ENCODE measurements around the gene VNN1.
"Not testable (repeated sequence)": the region's sequence is repeated elsewhere in the genome, so short reads cannot be mapped to it uniquely, and the experiment has no call there.

Gene VNN1

GRCh38 chr6:132725471-132725870 is 11.6 kb upstream of the VNN1 start:
- DNase-seq = no peak

GRCh38 chr6:132719736-132720448 is 6.0 kb upstream of the VNN1 start:
- no peak for DNase-seq

DNA sequence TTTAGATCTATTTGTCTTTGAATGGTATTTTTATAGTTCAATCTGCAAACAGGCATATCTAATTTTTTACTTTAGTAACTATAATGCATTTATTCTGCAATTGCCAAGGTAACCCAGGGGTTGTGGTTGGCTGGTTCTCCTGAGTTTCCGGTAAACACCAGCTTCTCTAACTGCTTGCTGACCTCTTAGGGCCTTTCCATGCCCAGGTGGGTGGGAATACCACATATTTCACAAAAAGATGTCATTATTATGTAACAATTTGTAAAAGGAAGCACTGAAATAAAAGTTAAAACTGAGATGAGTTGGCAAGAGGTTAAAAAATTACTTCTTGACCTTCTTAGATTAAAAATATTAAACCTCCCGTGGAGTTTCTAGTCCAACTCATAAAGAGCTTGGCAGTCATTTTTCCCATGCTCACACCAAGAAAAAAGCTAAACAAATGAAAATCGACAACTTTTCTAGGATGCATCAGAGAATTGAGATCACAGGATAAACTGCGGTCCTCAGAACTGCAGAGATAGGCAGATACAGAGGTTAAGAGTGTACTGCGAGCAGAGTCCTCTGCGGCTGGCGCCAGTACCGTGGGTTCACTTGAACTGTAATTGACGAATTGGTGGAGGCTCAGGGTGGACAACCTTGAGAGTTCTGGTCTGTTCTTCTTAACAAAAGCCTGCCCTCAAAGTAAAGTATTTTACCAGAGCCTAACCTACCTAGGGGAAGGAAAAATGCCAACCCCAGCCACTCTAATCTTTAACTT is 2.2 kb upstream of the VNN1 start:
- no peak for DNase-seq

DNA sequence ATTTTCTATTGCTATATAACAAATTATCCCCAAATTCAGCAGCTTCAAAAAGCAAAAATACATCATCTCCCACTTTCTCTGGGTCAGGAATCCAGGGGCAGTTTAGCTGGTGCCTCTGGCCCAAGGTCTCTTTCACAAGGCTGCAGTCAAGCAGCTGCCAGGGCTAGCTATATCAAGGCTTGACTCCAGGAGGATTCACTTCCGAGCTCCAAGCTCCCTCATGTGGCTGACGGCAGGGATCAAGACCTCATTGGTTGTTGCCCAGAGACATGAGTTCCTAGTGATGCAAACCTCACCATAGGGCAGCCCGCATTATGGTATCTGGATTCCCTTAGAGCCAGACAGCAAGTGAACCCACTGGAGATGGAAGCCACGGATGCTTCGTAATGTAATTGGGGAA is 1.3 kb upstream of the VNN1 start:
- DNase-seq = peak; percentile 33

- no peak for DNase-seq
Measured at GRCh38 chr6:132714160-132714559, 305 bp upstream of the VNN1 start.

GRCh38 chr6:132712366-132712765 is 1.5 kb downstream of the VNN1 start:
- DNase-seq = no peak

- peak; percentile 4 for DNase-seq
Measured at GRCh38 chr6:132708771-132709170, 5.1 kb downstream of the VNN1 start.

DNA sequence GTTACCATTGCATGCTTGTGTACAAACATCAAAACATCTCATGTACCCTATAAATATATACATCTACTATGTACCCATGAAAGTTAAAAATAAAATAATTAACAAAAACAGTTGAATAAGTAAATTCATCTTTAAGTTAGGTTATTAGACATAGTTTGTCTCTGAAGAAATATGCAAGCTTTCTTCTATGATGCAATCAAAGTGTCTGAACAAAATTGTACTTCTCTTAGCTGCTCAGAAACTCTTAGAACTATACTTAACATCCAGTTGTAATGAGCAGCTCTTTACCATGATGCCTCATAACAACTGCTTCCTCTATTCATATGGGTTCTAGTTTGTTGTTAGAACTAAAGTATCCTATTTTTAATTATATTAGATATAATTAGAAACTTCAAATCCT is 5.9 kb downstream of the VNN1 start:
- DNase-seq = no peak

- DNase-seq = not testable (repeated sequence)
Measured at GRCh38 chr6:132706756-132707155, 7.1 kb downstream of the VNN1 start.

DNA sequence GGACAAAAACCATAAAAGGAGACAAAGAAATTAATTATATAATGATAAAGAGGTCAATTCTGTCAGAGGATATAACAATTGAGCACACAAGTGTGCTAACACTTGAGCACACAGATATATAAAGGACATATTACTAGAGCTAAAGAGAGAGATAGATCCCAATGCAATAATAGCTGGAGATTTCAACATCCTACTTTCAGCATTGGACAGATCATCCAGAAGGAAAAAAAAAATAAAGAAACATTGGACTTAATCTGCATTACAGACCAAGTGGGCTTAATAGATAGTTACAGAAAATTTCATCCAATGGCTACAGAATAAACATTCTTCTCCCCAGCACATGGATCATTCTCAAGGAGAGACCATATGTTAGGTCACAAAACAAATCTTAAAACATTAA is 9.9 kb downstream of the VNN1 start:
- DNase-seq = no peak

DNA sequence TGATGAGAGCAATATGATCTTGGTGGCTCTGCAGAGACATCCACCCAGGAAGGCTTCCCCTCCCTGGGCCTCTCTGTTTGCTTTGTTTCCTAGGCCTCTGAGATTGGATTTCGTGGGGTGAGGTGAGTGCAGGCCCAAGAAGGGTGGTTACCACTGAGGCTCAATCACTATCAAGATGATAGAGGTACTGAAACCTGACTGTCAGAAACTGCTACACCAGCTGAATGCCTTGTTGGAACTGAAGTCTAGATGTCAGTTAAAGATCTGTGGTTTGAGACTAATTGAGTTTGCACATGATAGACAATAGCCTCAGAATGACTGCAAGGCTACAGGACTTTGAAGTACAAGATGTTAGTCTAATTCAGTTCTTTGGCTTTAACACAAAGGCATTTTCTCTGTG is 15.2 kb downstream of the VNN1 start:
- DNase-seq = no peak

- DNase-seq = no peak
Measured at GRCh38 chr6:132695773-132696172, 18.1 kb downstream of the VNN1 start.

DNA sequence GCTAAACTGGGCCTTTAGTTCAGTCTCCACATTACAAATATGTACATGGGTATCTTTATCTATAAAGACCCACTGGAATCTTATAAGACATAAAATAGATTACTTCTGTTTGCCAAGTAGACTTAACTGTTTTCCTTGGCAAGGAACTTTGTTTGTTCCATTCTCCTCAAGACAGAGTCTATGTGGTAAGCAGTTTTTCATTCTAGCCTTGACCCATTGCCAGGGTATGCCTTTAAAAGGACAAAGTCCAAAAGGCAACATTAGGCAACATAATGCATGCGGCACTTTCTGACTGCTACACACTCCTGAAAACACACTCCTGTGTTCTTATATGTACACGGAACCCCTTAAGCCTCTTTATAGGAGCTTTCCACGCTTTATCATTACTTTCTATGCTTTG is 20.4 kb downstream of the VNN1 start:
- no peak for DNase-seq

GRCh38 chr6:132690678-132691077 is 23.2 kb downstream of the VNN1 start:
- no peak for DNase-seq

DNA sequence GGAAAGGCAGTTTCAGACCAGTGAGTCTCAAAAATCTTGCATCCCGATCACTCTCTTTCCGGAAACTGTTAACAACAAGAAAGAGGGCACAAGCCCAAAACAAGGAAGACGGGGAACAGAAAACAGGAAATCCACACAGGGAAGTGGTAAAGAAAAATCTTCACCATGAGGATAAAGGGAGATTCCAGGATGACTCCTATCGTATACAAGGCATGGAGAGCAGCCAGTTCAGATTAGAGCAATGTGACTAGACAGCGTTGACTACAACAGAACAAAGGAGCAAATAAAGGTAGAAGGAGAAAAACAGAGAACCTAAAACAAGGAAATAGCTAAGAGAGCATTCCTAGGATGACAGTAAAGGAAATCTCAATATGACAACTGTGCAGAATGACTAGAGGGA is 26.5 kb downstream of the VNN1 start:
- DNase-seq = no peak

DNA sequence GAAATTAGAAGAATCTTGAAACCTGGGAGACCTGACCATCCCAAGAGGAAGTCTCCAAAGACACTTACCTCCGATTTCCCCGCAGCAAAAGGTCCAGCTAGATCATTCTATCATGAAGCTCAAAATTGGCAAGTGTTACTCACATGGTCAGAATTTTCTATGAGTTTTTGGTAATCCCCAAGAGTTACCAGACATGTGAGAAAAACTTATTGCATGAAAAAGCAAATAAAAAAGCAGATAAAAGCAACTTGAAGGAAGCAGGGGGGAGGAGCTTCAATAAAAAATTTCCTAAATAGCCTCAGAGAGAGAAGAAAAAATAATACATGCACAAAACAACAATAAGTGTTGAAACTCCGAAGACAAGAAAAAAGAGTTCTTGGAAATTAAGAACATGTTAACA is 27.3 kb downstream of the VNN1 start:
- no peak for DNase-seq

DNA sequence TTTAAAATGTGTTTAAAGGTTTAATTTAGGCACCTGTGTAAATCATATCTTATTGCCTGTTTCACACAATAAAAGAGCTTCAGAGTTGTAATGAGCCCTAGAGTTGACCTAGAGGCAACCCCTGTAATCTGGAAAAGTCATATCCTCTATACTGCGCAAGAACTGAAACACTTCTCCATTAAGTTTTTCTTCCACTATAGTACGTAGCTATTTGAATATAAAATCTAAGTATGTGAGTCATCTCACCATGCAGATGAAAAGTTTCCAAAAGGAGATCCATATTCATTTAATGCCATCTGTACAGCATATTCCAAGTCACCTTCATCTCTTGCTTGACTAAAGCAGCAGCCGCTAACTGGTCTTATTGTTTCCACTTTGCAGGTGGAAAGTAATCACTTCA is 28.8 kb downstream of the VNN1 start:
- DNase-seq = no peak

DNA sequence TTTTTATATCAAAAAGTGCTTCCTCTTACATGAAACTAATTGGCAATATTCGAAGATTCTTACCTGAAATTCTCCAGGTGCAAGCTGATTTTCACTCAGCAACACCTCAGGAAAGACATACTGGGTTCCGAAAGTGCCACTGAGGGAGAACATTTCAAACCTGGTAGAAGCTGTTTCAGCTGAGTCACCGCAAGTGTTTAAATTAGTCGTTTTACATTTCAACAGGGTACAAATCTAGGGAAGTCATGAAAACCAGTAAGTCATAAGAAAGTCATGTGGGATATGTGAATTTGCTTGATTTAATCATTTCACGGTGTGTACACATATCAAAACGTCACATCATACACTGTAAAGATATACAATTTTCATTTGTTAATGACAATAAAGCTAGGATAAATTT is 29.6 kb downstream of the VNN1 start:
- DNase-seq = no peak

- DNase-seq = peak; percentile 52
Measured at GRCh38 chr6:132683543-132683942, 30.3 kb downstream of the VNN1 start.

DNA sequence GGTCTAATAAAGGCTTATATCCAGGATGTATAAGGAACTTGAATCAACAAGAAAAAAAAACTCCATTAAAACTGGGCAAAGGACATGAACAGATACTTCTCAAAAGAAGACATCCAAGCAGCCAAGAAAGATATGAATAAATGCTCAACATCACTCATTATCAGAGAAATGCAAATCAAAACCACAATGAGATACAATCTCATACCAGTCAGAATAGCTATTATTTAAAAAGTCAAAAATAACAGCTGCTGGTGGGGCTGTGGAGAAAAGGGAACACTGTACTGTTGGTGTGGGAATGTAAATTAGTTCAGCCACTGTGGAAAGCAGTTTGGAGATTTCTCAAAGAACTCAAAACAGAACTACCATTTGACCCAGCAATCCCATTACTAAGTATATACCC is 34.8 kb downstream of the VNN1 start:
- not testable (repeated sequence) for DNase-seq

- DNase-seq = no peak
Measured at GRCh38 chr6:132675749-132676148, 38.1 kb downstream of the VNN1 start.

DNA sequence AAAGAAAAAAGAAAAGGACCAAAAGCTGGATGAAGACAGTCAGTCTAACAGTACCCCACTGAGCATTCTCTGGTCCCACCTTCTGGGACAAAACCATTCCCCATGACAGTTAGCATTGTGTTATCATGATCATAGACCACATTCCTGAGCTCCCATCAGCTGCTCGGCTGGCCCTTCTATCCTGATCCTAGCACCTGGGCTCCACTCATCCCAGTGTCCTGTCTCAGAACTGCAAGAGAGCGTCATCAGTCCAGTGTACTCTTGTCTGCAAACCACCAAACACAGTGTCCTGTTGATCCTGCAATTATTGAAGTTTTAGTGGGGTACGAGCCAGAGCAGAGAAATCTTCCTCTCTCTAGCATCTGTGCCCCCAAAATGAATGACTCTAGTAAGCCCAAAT is 38.9 kb downstream of the VNN1 start:
- DNase-seq = no peak

DNA sequence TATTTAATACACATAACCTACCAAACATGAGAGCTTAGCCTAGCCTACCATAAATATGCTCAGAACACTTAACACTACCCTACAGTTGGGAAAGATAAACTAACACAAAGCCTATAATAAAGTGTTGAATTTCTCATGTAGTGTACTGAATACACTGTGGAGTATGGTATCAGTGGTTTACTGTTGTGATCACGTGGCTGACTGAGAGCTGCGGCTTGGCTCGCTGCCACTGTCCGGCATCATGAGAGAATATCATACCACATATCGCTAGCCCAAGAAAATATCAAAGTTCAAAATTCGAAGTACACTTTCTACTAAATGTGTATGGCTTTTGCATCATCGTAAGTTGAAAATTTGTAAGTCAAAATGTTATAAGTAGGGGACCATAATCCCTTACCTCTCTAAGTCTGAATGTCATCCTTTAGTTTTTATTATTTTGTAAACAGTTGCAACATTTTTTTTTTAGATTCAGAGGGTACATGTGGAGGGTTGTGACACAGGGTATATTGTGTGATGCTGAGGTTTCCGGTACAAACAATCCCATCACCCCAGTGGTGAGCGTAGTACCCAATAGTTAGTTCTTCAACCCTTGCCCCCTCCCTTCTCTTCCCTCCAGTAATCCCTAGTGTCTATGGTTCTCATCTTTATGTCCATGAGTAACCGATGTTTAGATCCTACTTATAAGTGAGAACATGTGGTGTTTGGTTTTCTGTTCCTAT is 40.3 kb downstream of the VNN1 start:
- DNase-seq = no peak

GRCh38 chr6:132671295-132671694 is 42.6 kb downstream of the VNN1 start:
- no peak for DNase-seq

Data from fibroblast of skin of abdomen (primary cell).